ENCODE data around the gene FHAD1.
"Not testable (repeated sequence)": the region's sequence is repeated elsewhere in the genome, so short reads cannot be mapped to it uniquely, and the experiment has no call there.

Gene FHAD1

DNA sequence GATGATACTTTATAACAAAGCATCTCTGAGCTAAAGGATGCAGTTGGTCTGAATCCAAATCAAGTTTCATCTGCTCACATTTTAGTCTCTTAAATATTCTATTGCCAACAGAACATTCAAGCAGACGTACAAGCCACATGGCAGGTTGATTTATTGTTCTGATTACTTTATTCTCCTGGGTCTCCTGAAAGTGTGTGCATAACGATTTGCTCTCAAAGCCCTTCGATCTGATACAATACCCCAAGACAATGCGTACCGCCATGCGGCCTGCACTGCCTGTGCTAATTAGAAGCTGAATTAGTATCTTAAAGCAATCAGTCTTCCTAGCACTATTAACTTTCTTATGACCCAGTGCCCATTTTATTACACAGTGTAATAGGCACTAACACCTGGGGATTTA, 56.9 kb downstream of the FHAD1 start:
- H3K4me3 ChIP-seq (ENCODE audit: low read depth, low read length): no peak overlapping the region
- TF ChIP-seq, protein P1, sequence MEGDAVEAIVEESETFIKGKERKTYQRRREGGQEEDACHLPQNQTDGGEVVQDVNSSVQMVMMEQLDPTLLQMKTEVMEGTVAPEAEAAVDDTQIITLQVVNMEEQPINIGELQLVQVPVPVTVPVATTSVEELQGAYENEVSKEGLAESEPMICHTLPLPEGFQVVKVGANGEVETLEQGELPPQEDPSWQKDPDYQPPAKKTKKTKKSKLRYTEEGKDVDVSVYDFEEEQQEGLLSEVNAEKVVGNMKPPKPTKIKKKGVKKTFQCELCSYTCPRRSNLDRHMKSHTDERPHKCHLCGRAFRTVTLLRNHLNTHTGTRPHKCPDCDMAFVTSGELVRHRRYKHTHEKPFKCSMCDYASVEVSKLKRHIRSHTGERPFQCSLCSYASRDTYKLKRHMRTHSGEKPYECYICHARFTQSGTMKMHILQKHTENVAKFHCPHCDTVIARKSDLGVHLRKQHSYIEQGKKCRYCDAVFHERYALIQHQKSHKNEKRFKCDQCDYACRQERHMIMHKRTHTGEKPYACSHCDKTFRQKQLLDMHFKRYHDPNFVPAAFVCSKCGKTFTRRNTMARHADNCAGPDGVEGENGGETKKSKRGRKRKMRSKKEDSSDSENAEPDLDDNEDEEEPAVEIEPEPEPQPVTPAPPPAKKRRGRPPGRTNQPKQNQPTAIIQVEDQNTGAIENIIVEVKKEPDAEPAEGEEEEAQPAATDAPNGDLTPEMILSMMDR (IDR thresholded peaks at IDR 0.05; ENCODE audit: control insufficient read depth, extremely low read depth, insufficient read depth): no peak
- no peak for DNase-seq (ENCODE audit: low read depth)

GRCh38 chr1:15304708-15305467, 57.9 kb downstream of the FHAD1 start:
- DNase-seq (ENCODE audit: low read depth): no peak
- no peak overlapping the region for H3K4me3 ChIP-seq (ENCODE audit: low read depth, low read length)
- TF ChIP-seq, protein P1 (IDR thresholded peaks at IDR 0.05; ENCODE audit: control insufficient read depth, extremely low read depth, insufficient read depth): peak; percentile 64

DNA sequence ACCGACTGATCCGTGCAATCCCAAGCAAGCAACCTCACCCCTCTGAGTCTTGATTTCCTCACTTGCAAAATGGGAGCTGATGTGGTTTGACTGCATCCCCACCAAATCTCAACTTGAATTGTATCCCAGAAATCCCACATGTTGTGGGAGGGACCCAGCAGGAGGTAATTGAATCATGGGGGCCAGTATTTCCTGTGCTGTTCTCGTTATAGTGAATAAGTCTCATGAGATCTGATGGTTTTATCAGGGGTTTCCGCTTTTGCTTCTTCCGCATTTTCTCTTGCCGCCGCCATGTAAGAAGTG, 58.4 kb downstream of the FHAD1 start:
- DNase-seq (ENCODE audit: low read depth): no peak
- H3K4me3 ChIP-seq (ENCODE audit: low read depth, low read length): no peak overlapping the region
- TF ChIP-seq, protein P1 (IDR thresholded peaks at IDR 0.05; ENCODE audit: control insufficient read depth, extremely low read depth, insufficient read depth): no peak

GRCh38 chr1:15306352-15306751, 59.3 kb downstream of the FHAD1 start:
- DNase-seq (ENCODE audit: low read depth); H3K4me3 ChIP-seq (ENCODE audit: low read depth, low read length): not testable (repeated sequence)

DNA sequence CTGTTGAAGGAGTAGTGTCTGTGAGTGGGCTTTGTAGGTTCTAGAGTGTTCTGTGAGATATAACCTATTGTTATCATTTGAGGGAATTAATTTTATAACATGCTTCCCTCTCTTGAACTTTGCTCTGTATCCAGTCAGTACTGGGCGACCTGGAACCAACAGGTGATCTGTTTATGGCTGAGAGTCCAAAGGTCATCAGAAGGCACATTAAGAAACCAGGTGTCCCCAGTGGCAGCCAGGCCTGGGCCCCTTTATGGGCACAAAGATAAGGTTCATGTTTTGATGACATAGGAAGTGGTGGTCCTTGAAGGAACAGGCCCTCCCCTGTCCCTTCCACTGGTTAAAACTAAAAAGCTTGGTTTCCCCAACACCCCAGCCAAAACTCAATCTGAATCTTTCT, 61.1 kb downstream of the FHAD1 start:
- TF ChIP-seq, protein P1 (IDR thresholded peaks at IDR 0.05; ENCODE audit: control insufficient read depth, extremely low read depth, insufficient read depth): no peak
- no peak for DNase-seq (ENCODE audit: low read depth)
- H3K4me3 ChIP-seq (ENCODE audit: low read depth, low read length): no peak overlapping the region

- TF ChIP-seq, protein P1 (IDR thresholded peaks at IDR 0.05; ENCODE audit: control insufficient read depth, extremely low read depth, insufficient read depth): no peak
- H3K4me3 ChIP-seq (ENCODE audit: low read depth, low read length): no peak overlapping the region
- DNase-seq (ENCODE audit: low read depth): no peak
Measured at GRCh38 chr1:15308621-15309027, 61.6 kb downstream of the FHAD1 start.

GRCh38 chr1:15309687-15310086, 62.7 kb downstream of the FHAD1 start:
- H3K4me3 ChIP-seq (ENCODE audit: low read depth, low read length): no peak overlapping the region
- DNase-seq (ENCODE audit: low read depth): no peak
- TF ChIP-seq, protein P1 (IDR thresholded peaks at IDR 0.05; ENCODE audit: control insufficient read depth, extremely low read depth, insufficient read depth): no peak
